GM12801 (cell line): ENCODE results near the gene C9orf40.

Source experiments
- TF ChIP-seq, protein P1 (sequence below): IDR thresholded peaks from one replicate; pipeline ENCODE4 v1.5.1; 2011; ENCODE audit warnings: control low read depth; ENCODE audit not compliant: insufficient read length; ENCODE audit errors: extremely low read depth

C9orf40 gene

GRCh38 chr9:74935008-74935407, 17.7 kb downstream of the C9orf40 start:
- TF ChIP-seq, protein P1, sequence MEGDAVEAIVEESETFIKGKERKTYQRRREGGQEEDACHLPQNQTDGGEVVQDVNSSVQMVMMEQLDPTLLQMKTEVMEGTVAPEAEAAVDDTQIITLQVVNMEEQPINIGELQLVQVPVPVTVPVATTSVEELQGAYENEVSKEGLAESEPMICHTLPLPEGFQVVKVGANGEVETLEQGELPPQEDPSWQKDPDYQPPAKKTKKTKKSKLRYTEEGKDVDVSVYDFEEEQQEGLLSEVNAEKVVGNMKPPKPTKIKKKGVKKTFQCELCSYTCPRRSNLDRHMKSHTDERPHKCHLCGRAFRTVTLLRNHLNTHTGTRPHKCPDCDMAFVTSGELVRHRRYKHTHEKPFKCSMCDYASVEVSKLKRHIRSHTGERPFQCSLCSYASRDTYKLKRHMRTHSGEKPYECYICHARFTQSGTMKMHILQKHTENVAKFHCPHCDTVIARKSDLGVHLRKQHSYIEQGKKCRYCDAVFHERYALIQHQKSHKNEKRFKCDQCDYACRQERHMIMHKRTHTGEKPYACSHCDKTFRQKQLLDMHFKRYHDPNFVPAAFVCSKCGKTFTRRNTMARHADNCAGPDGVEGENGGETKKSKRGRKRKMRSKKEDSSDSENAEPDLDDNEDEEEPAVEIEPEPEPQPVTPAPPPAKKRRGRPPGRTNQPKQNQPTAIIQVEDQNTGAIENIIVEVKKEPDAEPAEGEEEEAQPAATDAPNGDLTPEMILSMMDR: no peak

- TF ChIP-seq, protein P1: no peak
Measured at GRCh38 chr9:74921737-74922136, 31.0 kb downstream of the C9orf40 start.

DNA sequence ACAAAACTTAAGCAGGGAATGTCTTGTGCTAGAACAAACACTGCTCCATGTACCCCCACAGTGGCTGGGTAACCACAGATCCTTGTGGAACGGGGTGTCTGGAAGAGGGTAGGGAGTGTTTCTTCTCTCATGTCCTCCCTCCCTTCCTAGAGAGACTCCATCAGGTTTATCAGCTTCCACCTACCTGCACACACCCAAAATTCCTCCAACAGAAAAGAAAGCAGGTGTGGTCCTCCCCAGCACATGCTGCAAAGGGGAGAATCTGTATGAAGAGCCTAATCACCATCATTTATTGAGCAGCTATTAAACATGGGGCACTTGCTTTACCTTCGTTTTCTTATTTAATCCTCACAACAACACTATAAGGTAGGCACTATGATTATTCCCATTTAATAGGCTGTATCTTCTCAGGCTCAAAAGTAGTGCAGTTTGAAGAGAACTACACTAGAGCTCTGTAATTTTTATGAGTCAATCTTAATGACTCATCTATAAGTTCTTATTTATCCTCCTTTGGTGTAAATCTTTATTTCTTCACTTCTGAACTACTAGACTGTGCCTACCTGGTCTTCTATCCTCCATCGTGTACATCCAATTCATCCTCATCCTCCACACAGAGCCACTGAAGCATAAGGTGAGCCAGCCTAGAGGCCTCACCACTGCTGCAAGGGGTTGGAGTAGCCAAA, 31.6 kb downstream of the C9orf40 start:
- TF ChIP-seq, protein P1: no peak

- TF ChIP-seq, protein P1: no peak
Measured at GRCh38 chr9:74910036-74910435, 42.7 kb downstream of the C9orf40 start.

- TF ChIP-seq, protein P1: no peak
Measured at GRCh38 chr9:74908665-74909064, 44.0 kb downstream of the C9orf40 start.

DNA sequence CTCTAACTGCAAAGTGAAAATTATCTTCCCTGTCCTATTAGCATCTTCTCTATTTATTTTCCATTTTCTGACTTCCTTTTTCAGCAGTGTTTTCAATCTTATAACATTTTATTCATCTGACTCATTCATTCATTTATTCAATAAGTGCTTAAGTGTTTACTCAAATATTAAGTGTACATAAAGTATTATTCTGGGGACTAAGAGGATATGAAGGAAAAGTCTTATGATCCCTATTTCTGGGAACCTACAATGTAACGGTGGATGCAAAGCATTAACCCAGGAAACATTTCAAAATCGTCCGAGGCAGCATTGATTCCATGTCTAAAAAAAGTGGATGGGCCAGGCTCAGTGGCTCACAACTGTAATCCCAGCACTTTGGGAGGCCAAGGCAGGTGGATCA, 45.6 kb downstream of the C9orf40 start:
- TF ChIP-seq, protein P1: no peak

- TF ChIP-seq, protein P1: no peak
Measured at GRCh38 chr9:74901001-74901400, 51.7 kb downstream of the C9orf40 start.
